Regular cardiac myocyte (primary cell): ENCODE data around the gene ALAS2. TPM values are rescaled to one million over a fixed set of nuclear protein-coding genes. Genes with fewer than 3 reads are reported as not detected.

ENCODE experiments used
- total RNA-seq: library from RNA; depleted of rRNA; stranded (reverse); fragments of >200 nt; gene quantifications from 2 replicates; pipeline ENCODE4 v1.2.3, GENCODE V29; 2014

Gene ALAS2, protein sequence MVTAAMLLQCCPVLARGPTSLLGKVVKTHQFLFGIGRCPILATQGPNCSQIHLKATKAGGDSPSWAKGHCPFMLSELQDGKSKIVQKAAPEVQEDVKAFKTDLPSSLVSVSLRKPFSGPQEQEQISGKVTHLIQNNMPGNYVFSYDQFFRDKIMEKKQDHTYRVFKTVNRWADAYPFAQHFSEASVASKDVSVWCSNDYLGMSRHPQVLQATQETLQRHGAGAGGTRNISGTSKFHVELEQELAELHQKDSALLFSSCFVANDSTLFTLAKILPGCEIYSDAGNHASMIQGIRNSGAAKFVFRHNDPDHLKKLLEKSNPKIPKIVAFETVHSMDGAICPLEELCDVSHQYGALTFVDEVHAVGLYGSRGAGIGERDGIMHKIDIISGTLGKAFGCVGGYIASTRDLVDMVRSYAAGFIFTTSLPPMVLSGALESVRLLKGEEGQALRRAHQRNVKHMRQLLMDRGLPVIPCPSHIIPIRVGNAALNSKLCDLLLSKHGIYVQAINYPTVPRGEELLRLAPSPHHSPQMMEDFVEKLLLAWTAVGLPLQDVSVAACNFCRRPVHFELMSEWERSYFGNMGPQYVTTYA
- total RNA-seq, result not detected in 2 replicates

GRCh38 chrX:55030271-55031205, at the start of gene ALAS2:
Gene ALAS2, minus strand, starts transcription at chrX:55030977. Its CDS starts 4,977 bp downstream, at chrX:55026000.

DNA sequence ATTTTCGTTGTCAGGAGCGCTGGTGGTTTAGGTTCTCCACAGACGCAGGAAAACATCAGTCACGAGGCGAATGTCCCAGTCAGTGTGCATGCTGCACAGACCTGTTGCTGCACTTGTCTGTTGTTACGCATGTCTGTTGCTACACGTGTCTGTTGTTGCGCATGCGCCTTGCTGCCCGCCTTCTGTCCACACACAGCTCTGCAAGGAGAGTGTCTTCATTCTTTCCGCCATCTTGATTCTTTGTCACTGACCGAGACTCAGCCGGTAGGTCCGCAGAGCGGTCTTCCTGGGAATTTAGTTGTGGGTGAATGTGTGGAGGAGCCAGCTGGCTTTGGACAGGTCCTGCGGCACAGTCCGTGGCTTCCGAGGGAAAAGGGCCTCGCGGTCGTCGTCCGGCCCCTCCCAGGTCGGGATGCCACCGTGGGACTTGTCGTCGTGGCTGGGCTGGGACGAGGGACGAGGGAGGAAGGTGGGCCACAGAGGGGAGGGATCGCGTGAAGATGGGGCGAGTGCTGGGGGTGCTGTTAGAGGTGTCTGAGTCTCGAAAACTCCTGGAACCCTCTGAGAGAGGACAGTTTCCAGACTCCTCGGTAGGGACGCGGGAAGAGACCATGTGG, 44.2 kb upstream of the ALAS2 start, which contains the start of gene PAGE2B:
Gene PAGE2B (plus strand): TSS at position 180 of the 617 bp plus-strand sequence. CDS start 1,012 bp downstream, outside the sequence.

GRCh38 chrX:54999717-55000598, 30.8 kb downstream of the ALAS2 start, which contains the start of gene APEX2:
Gene APEX2, plus strand, starts transcription at chrX:55000363. Its CDS starts 60 bp downstream, at chrX:55000423.

DNA sequence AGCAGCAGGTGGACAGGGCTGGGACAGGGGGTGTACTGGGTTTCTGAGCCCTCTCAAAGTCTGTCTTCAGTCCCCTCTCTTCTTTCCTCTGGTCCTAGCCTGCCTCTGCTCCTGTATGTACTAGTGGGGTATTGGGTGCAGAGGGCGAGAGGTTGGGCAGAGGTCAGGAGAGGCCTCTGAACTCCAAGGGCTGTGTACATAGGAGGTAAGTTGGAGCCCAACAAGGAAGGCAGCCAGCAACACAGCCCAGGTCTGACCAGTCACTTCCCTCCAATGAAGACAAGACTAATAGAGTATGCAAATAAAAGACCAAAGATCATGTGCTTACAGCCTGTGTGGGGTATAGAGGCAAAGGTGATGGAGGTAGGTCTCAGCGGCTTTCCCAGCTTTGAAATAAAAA, 36.7 kb downstream of the ALAS2 start, which contains the start of gene PFKFB1:
Gene PFKFB1 (minus strand): TSS at position 90 of the 400 bp plus-strand sequence. CDS start 181 bp downstream, outside the sequence.

Other genes with a start within 250 kb of the ALAS2 start
- gene ITIH6, start 232.7 kb downstream of the ALAS2 start, total RNA-seq, result not detected in 2 replicates
- gene MAGED2, start 223.2 kb downstream of the ALAS2 start, total RNA-seq, result 249 and 258 TPM in 2 replicates
- gene TRO, start 110.2 kb downstream of the ALAS2 start, total RNA-seq, result 10.2 and 20.9 TPM in 2 replicates
- 0.19 TPM in 1 of 2 replicates, not detected in the other for gene PFKFB1, start 36.8 kb downstream of the ALAS2 start, total RNA-seq
- 4.5 and 9.0 TPM in 2 replicates for gene APEX2, start 30.6 kb downstream of the ALAS2 start, total RNA-seq
- gene PAGE2B, start 44.1 kb upstream of the ALAS2 start, total RNA-seq, result not detected in 2 replicates
- not detected in 2 replicates for gene PAGE2, start 58.0 kb upstream of the ALAS2 start, total RNA-seq
- gene PAGE5, start 189.4 kb upstream of the ALAS2 start, total RNA-seq, result not detected in 2 replicates
- gene PAGE3, start 233.9 kb upstream of the ALAS2 start, total RNA-seq, result not detected in 2 replicates